ENCODE data around the gene SIK3. TPM values are rescaled to one million over a fixed set of nuclear protein-coding genes. Genes with fewer than 3 reads are reported as not detected.

The SIK3 gene
- total and polyA plus RNA-seq, 2 experiments from 2014 or later = 6.1 to 33.9 TPM

GRCh38 chr11:116837231-116838091 lies 260.8 kb downstream of the SIK3 start, which contains the start of gene APOA1:
Gene APOA1 (minus strand): TSS chr11:116837622. CDS start chr11:116837387, 235 bp downstream.
- H3K4me3 ChIP-seq = no peak within 1 kb of the TSS
- Mint-ChIP-seq H3K36me3 (ENCODE audit: low read depth) (no peaks in the 10 kb centered on the region), H3K4me1 (peaks cover 35% of the 10 kb centered on the region), H3K9me3 (no peaks in the 10 kb centered on the region), H3K27ac (no peak within 1 kb of the TSS), H3K4me3 (no peak within 1 kb of the TSS; the same call in 2 of the 3 replicates), H3K27me3 (ENCODE audit: insufficient read depth, low read depth, poor library complexity) (peaks cover 14% of the 10 kb centered on the region)
- H4K20me1 ChIP-seq (replicated peaks; ENCODE audit: insufficient read depth) = no peaks in the 10 kb centered on the region
- DNase-seq (ENCODE audit: low spot score) (peak; percentile 25), ATAC-seq (peak; percentile 5)
- TF ChIP-seq CTCF (conservative IDR thresholded peaks at IDR 0.05; ENCODE audit: low read depth in 2 of 2) = no peak
- H2AFZ ChIP-seq = peak within 1 kb of the TSS; percentile 100
- H3K4me2 ChIP-seq = no peak within 1 kb of the TSS
- H3F3A ChIP-seq (replicated peaks; ENCODE audit: low read depth) = 0 out of 2 replicates have a peak, but pooled peaks cover 3% of the 10 kb centered on the region
- no peaks in the 10 kb centered on the region for H3K79me2 ChIP-seq (replicated peaks; ENCODE audit: insufficient read depth)
- no peaks in the 10 kb centered on the region for H3K36me3 ChIP-seq (ENCODE audit: insufficient read depth)
- H3K4me1 ChIP-seq (ENCODE audit: insufficient read depth) = peaks cover 6% of the 10 kb centered on the region; the same call in 1 of the 2 replicates
- H3K27ac ChIP-seq (ENCODE audit: low read depth) = no peak within 1 kb of the TSS
- no peaks in the 10 kb centered on the region for H3K9me2 ChIP-seq (ENCODE audit: insufficient read depth)
- no peaks in the 10 kb centered on the region for H3K27me3 ChIP-seq (ENCODE audit: insufficient read depth)

GRCh38 chr11:116836632-116836991 lies 261.6 kb downstream of the SIK3 start:
- Mint-ChIP-seq H3K4me3 (no peak overlapping the region), H3K27ac (no peak overlapping the region), H3K36me3 (ENCODE audit: low read depth) (no peaks in the 10 kb centered on the region), H3K27me3 (ENCODE audit: insufficient read depth, low read depth, poor library complexity) (peaks cover 18% of the 10 kb centered on the region), H3K9me3 (no peaks in the 10 kb centered on the region), H3K4me1 (peaks cover 35% of the 10 kb centered on the region)
- no peaks in the 10 kb centered on the region for H4K20me1 ChIP-seq (replicated peaks; ENCODE audit: insufficient read depth)
- H3K79me2 ChIP-seq (replicated peaks; ENCODE audit: insufficient read depth) = no peaks in the 10 kb centered on the region
- H3K4me2 ChIP-seq = no peak overlapping the region
- no peak overlapping the region for H3K4me3 ChIP-seq
- no peak overlapping the region; the same call in 1 of the 2 replicates for H2AFZ ChIP-seq
- H3K9me2 ChIP-seq (ENCODE audit: insufficient read depth) = no peaks in the 10 kb centered on the region
- ATAC-seq (no peak), DNase-seq (ENCODE audit: low spot score) (no peak)
- no peak overlapping the region for H3K27ac ChIP-seq (ENCODE audit: low read depth)
- TF ChIP-seq EZH2phosphoT487 (IDR thresholded peaks at IDR 0.05; ENCODE audit: unreplicated experiment) (no peak), REST (IDR thresholded peaks at IDR 0.05; ENCODE audit: unreplicated experiment) (no peak), JUNB (IDR thresholded peaks at IDR 0.05; ENCODE audit: unreplicated experiment) (no peak)
- no peaks in the 10 kb centered on the region for H3K27me3 ChIP-seq (ENCODE audit: insufficient read depth)
- peaks cover 6% of the 10 kb centered on the region; the same call in 1 of the 2 replicates for H3K4me1 ChIP-seq (ENCODE audit: insufficient read depth)
- 0 out of 2 replicates have a peak, but pooled peaks cover 3% of the 10 kb centered on the region for H3F3A ChIP-seq (replicated peaks; ENCODE audit: low read depth)
- no peaks in the 10 kb centered on the region for H3K36me3 ChIP-seq (ENCODE audit: insufficient read depth)

All from GM23338 (cell line).